ENCODE measurements around the gene ZNF76. TPM values are rescaled to one million over a fixed set of nuclear protein-coding genes. Genes with fewer than 3 reads are reported as not detected.

ZNF76 gene
- total and polyA plus RNA-seq, 9 of the 15 experiments (the other 6 are each of a cell fraction or from before 2014, with no cell fraction given) = 1.2 to 17.8 (median 10.7) TPM

DNA sequence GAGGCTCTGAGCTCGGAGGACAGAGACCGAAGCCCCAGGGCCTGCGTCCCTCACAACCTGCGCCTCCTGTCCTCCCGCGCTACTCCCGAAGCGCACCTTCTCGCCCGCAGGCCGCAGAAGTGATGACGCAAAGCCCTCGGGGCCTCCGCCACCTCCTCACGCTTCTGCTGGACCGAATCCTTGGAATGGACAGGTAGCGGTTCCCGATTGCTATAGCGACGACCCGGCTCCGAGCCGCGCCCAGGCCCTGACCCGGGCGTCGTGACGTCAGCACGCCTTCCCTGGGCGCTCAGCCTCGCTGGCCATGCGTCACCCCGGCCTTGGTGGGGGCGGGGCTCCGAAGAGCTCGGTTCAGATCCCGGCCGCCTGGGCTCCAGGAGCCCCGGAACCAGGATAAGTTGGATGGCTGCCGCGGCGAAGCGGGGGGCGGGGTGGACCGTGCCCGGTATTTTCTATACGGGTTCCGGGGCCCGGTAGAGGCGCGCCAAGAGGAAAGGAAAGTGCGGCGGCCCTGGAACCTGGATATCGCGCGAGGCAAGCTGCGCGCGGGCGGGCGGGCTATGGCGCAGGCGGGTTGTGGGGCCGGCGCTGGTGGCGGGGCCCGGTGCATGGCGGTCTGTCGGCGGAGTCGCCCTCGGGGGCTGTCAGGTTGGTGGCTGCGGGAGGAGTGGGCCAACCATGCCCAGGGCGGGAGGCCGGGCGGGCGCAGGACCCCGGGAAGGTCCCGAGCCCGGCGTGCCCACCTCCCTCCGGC lies at the start of gene ZNF76 (continued):
- TF ChIP-seq, protein P1, sequence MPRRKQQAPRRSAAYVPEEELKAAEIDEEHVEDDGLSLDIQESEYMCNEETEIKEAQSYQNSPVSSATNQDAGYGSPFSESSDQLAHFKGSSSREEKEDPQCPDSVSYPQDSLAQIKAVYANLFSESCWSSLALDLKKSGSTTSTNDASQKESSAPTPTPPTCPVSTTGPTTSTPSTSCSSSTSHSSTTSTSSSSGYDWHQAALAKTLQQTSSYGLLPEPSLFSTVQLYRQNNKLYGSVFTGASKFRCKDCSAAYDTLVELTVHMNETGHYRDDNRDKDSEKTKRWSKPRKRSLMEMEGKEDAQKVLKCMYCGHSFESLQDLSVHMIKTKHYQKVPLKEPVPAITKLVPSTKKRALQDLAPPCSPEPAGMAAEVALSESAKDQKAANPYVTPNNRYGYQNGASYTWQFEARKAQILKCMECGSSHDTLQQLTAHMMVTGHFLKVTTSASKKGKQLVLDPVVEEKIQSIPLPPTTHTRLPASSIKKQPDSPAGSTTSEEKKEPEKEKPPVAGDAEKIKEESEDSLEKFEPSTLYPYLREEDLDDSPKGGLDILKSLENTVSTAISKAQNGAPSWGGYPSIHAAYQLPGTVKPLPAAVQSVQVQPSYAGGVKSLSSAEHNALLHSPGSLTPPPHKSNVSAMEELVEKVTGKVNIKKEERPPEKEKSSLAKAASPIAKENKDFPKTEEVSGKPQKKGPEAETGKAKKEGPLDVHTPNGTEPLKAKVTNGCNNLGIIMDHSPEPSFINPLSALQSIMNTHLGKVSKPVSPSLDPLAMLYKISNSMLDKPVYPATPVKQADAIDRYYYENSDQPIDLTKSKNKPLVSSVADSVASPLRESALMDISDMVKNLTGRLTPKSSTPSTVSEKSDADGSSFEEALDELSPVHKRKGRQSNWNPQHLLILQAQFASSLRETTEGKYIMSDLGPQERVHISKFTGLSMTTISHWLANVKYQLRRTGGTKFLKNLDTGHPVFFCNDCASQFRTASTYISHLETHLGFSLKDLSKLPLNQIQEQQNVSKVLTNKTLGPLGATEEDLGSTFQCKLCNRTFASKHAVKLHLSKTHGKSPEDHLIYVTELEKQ (CRISPR knock-in tag; IDR thresholded peaks at IDR 0.05) = no peak
- TF ChIP-seq, protein P2, sequence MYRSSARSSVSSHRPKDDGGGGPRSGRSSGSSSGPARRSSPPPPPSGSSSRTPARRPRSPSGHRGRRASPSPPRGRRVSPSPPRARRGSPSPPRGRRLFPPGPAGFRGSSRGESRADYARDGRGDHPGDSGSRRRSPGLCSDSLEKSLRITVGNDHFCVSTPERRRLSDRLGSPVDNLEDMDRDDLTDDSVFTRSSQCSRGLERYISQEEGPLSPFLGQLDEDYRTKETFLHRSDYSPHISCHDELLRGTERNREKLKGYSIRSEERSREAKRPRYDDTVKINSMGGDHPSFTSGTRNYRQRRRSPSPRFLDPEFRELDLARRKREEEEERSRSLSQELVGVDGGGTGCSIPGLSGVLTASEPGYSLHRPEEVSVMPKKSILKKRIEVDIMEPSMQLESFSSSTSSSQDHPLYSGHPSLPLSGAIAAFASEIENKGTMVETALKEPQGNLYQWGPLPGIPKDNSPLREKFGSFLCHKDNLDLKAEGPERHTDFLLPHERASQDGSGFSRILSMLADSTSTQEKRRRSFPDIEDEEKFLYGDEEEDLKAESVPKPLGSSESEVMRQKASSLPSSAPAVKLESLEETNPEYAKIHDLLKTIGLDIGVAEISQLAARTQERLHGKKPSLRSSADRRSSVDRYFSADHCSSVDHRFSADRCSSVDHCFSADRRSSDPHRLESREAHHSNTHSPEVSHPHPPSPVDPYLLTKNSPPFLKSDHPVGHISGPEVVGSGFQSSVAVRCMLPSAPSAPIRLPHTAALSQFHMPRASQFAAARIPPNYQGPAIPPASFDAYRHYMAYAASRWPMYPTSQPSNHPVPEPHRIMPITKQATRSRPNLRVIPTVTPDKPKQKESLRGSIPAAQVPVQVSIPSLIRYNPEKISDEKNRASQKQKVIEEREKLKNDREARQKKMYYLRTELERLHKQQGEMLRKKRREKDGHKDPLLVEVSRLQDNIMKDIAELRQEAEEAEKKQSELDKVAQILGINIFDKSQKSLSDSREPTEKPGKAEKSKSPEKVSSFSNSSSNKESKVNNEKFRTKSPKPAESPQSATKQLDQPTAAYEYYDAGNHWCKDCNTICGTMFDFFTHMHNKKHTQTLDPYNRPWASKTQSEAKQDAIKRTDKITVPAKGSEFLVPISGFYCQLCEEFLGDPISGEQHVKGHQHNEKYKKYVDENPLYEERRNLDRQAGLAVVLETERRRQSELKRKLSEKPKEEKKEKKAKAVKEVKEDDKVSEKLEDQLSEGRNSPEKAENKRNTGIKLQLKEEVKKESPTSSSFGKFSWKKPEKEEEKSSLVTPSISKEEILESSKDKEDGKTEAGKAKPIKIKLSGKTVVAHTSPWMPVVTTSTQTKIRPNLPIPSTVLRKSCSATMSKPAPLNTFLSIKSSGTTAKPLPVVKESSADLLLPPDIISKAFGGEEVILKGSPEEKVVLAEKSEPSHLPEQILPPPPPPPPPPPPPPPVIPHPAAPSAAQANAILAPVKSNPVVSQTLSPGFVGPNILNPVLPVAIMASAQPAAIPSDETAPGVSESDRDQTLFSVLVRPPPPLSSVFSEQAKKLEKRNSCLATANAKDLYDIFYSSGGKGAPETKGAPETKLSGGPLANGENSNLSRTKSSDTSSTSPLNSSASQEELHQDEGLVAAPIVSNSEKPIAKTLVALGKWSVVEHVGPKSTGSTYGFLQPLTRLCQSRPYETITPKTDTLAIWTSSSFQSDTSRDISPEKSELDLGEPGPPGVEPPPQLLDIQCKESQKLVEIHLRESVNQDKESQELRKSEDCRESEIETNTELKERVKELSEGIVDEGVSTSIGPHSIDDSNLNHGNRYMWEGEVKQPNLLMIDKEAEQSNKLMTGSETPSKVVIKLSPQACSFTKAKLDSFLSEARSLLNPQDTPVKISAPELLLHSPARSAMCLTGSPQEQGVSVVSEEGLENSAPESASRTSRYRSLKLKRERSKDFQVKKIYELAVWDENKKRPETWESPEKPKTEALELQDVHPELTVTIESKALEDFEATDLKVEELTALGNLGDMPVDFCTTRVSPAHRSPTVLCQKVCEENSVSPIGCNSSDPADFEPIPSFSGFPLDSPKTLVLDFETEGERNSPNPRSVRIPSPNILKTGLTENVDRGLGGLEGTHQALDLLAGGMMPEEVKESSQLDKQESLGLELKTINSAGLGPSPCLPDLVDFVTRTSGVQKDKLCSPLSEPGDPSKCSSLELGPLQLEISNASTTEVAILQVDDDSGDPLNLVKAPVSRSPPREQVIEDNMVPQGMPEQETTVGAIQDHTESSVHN (IDR thresholded peaks at IDR 0.05; ENCODE audit: borderline replicate concordance in 1 of 2, low read depth in 1 of 2) = no peak
- TF ChIP-seq ZNF77 (CRISPR knock-in tag; IDR thresholded peaks at IDR 0.05) = no peak
- no peak for TF ChIP-seq FOXJ3 (CRISPR knock-in tag; IDR thresholded peaks at IDR 0.05)
- no peak for TF ChIP-seq RBM34 (IDR thresholded peaks at IDR 0.05; ENCODE audit: borderline replicate concordance, insufficient read depth, low read length)
- peak; percentile 88 to 90 for TF ChIP-seq NRF1 (conservative IDR thresholded peaks at IDR 0.05 in 1 of 2, IDR thresholded peaks at IDR 0.05 in 1 of 2)
- no peak for TF ChIP-seq TAL1 (IDR thresholded peaks at IDR 0.05)
- peak; percentile 70 to 77 for TF ChIP-seq TBL1XR1 (IDR thresholded peaks at IDR 0.05; ENCODE audit: low read length in 2 of 2)
- no peak; the same call in 1 of the 2 replicates for TF ChIP-seq TGIF2 (CRISPR knock-in tag; IDR thresholded peaks at IDR 0.05)
- peak; percentile 28 for TF ChIP-seq RBM22 (IDR thresholded peaks at IDR 0.05; ENCODE audit: low read depth, low read length, poor library complexity, severe bottlenecking)
- TF ChIP-seq, protein P3, sequence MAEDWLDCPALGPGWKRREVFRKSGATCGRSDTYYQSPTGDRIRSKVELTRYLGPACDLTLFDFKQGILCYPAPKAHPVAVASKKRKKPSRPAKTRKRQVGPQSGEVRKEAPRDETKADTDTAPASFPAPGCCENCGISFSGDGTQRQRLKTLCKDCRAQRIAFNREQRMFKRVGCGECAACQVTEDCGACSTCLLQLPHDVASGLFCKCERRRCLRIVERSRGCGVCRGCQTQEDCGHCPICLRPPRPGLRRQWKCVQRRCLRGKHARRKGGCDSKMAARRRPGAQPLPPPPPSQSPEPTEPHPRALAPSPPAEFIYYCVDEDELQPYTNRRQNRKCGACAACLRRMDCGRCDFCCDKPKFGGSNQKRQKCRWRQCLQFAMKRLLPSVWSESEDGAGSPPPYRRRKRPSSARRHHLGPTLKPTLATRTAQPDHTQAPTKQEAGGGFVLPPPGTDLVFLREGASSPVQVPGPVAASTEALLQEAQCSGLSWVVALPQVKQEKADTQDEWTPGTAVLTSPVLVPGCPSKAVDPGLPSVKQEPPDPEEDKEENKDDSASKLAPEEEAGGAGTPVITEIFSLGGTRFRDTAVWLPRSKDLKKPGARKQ (CRISPR knock-in tag; IDR thresholded peaks at IDR 0.05) = no peak
- peak; percentile 93 for TF ChIP-seq KLF13 (tag; IDR thresholded peaks at IDR 0.05; ENCODE audit: borderline replicate concordance, low read depth)
- peak; percentile 93; the same call in 1 of the 2 replicates for TF ChIP-seq CAMTA2 (CRISPR knock-in tag; conservative IDR thresholded peaks at IDR 0.05)
- peak; percentile 86 for TF ChIP-seq BHLHE40 (IDR thresholded peaks at IDR 0.05; ENCODE audit: low read length)

Data from K562 (cell line).